GM19468 (cell line): ENCODE results near the gene AKAP6.

ENCODE experiments used
- ATAC-seq: cut with Tn5 transposase; IDR thresholded peaks from one replicate; pipeline ENCODE4 v1.9.1; 2021; ENCODE audit warnings: mild to moderate bottlenecking, moderate library complexity, moderate number of reproducible peaks; ENCODE audit not compliant: unreplicated experiment; ENCODE audit errors: extremely low read depth

The AKAP6 gene

DNA sequence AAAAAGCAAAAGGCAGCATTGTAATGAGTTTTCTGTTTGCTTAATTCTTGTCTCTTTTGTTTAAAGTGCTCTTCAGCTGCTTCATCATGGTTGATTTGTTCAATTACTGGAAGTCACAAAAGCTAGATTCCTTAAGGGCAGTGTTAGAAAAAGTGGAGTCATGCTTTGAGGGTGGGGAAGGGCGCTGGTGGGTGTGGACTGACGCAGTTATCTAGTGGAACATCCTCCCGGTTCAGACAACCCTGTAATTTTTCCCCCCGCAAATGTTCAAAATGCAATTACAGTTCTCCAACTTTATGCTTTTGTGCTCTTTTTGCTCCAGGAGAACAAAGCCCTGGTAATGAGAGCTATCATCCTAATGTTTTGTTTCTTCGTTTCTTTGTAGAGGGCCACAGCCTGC, 2.1 kb downstream of the AKAP6 start:
- ATAC-seq, result no peak

GRCh38 chr14:32332415-32333316, 3.6 kb downstream of the AKAP6 start:
- ATAC-seq, result no peak

GRCh38 chr14:32336702-32337101, 7.6 kb downstream of the AKAP6 start:
- ATAC-seq, result no peak

DNA sequence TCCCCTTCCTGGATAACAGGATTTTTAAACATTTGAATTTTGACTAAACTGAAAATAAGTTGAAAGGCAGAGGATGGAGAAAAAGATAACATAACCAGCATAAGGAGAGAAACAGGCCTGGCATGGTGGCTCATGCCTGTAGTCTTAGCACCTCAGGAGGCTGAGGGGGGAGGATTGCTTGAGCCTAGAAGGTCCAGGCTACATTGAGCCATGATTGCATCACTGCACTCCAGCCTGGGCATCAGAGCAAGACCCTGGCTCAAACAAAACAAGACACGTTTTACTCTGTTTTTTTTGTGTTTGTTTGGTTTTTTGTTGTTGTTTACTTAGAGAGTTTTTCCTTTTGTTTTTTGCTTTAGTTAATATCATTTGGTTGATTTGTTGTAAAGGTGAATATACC, 8.7 kb downstream of the AKAP6 start:
- no peak for ATAC-seq

GRCh38 chr14:32339188-32339587, 10.1 kb downstream of the AKAP6 start:
- no peak for ATAC-seq

DNA sequence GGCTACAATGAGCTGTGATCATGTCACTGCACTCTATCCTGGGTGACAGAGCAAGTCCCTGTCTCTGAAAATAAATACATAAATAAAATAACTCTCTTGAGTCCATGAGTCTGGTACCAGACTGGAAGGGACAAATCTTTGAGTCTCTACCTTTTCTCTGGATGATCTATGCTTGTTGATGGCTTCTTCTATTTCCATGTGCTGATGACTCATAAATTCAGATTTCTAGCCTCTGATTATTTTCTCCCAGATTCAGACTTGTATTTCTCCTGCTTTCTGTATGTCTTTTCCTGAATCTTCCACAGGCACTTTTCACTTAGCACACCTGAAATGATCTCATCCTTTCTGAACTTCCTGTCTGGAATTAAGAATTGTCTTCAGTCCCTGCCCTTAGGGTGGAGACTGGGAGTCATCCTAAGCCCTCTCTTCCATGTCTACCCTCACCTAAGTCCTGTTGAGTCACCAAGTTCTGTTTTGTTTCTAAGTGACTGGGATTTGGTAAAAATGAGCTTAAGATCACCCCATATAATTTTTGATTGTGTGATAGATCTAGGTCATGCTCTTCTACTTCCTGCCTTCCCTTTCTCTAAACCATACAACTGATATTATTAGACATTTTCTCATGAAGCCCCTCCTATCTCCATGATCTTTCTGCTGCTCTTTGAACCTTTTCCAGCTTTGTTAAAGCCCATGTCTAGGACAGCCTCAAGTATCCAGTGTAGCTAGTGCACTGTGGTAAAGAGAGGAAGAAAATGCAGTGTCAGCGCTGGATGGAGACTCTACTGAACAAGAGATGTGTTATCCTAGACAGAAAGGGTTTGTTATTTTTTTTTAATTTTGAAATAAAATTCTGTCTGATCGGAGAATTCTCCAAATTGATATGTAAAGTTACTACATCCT, 13.1 kb downstream of the AKAP6 start:
- ATAC-seq, result no peak

- ATAC-seq, result no peak
Observed at GRCh38 chr14:32342847-32343194, 13.7 kb downstream of the AKAP6 start.

DNA sequence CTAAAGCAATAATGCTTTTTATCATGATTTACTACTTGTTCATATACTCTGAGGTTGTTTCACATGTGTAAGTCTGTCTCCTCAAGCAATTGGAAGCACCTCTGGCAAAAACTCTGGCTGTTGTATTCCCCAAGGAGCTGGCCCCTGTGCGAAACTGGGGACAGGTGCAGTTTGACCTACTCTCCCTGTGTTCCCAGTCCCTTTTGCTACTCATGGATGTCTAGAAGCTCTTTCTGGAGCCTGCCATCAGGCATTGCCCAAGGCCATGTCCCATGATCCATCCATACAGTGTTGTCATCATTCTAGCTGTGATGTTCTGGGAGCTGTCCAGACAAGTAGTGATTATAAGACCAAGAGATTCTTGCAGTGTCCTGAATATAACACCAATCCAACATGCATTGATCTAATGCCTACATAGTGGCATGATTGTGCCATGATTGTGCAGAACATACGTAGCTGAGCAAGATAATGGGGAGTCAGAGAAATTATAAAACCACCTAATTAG, 14.9 kb downstream of the AKAP6 start:
- no peak for ATAC-seq

GRCh38 chr14:32345311-32345791, 16.3 kb downstream of the AKAP6 start:
- no peak for ATAC-seq

GRCh38 chr14:32349322-32349721, 20.2 kb downstream of the AKAP6 start:
- ATAC-seq, result no peak

- ATAC-seq, result peak; percentile 96
Observed at GRCh38 chr14:32350020-32350419, 20.9 kb downstream of the AKAP6 start.

DNA sequence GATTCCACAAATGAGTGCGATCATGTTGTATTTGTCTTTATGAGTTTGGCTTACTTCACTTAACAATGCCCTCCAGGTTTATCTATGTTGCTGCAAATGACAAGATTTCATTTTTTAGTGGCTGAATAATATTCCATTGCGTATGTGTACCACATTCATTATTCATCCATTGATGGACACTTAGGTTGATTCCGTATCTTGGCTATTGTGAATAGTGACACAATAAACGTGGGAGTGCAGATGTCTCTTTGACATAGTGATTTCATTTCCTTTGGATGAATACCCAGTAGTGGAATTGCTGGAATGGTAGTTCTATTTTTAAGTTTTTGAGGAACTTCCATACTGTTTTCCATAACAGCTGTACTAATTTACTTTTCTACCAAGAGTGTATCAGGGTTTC, 23.5 kb downstream of the AKAP6 start:
- no peak for ATAC-seq

- no peak for ATAC-seq
Observed at GRCh38 chr14:32354716-32355115, 25.6 kb downstream of the AKAP6 start.

DNA sequence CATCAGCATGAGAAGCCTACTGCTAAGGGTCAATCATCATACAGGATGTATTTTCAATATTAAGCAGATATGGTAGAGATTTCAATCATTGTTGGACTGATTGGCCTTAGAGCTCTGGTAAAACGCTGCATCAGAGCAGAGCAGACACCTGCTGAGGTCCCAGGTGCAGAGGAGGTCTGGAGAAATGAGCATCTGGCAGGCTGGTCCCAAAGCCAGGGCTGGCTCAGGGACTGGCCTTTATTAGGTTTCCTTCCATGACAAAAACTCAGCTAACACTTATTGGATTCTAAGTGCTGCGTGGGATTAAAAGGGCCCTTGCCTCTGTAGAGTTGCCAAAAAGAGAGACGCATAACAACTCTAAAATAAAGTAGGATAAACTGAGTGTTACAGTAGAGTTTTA, 29.7 kb downstream of the AKAP6 start:
- ATAC-seq, result no peak

DNA sequence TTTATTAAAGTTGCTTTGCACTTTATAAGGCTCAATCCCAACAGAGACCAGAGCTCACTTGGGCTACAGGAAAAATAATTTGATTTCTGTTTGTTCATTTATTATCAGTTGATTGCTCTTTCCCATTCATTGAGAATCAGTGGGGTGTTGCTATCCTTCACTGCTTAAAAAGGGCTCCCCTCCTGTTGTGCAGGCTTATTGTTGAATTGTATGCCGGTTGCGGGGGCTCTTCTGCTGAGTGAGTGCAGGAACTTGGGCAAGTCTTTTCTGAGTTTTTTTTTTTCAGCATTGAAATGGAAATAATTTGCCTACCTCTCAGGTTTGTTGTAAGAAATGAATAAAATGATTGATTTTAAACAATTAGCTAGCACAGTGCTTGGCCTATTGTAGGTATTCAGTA, 32.6 kb downstream of the AKAP6 start:
- ATAC-seq, result no peak

GRCh38 chr14:32363761-32364160, 34.7 kb downstream of the AKAP6 start:
- ATAC-seq, result no peak

DNA sequence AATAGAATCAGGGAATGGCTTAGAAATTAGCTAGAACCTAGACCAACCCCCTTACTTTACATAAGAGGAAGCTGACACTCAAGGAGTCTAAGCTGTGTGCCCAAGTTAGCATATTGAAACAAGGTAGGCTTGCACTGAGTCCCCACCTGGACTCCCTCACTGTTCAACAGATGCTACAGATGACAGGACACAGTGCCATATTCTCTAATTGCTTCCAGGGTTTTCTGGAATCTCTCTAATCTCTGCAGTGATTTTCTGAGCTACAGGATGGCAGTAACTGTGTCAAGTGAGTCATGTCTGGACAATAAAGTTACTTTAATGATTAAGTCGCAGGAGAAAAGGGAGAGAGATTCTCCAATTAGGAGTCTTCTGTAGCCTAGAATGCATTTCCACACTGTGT, 35.8 kb downstream of the AKAP6 start:
- no peak for ATAC-seq

DNA sequence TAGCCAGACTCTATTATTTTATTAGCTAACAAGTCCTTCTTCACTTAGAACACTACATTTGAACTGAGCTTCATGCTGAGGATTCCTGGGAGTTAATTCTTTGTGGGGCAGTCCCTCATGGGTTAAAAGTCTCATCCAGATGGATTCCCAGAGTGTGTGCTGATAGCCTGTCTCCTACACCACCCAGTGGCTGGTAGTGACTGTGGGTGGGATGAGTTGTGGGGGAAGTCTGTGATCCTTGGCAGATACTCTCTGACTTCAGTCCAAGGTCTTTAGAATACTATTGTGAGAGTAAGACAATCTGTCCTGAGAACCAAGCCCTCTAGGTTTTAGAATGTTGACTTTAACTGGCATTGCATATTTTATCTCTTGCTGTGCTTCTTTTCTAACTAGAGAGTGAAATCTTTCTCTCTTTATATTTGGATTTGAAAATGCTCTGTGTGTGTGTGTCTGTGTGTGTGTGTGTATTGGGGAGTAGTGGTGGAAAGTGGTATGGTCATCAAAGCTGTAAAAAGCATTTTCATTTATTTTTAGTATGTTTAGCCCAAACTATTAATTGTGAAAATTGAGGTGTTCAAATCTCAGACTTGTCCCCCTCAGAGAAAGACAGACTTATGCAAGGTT, 37.3 kb downstream of the AKAP6 start:
- no peak for ATAC-seq

DNA sequence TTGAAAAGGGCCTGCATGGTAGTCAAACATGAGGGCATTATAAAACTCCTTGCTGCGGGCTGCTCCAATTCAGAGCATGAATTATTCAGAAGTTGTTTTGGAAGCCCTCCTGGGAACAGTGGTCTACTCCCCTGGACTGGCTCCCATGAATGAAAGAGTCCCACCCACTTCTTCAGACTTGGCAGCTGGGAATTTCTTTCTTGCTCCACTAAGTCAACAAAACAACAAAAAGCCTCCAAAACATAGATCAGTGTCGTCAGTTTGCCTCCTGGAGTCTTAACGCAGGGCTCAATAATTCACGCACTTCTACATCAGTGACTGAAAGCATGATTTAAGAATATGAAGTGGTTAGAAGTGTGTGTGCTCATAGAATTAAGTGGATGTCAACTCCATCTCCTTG, 37.9 kb downstream of the AKAP6 start:
- no peak for ATAC-seq

- ATAC-seq, result no peak
Observed at GRCh38 chr14:32367516-32367915, 38.4 kb downstream of the AKAP6 start.

DNA sequence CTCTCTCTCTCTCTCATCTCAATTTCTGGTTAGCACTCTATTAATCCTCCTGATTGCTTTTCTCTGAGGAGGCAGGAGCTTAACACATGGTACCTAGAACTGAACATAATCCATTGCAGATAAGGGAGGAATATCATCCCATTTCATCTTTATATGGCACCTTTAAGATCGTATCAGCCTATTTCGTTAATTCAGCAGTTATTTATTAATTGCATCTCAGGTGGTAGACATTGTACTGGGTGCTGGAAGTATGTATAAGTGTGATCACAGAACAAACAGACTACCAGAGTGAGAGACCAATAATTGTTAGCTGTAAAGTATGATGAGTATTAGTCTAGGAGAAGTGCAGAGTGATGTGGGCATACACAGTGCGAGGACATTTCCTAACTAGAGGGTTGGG, 39.0 kb downstream of the AKAP6 start:
- ATAC-seq, result no peak
